IMR-90 (cell line): ENCODE results near the gene TREH. TPM values are rescaled to one million over a fixed set of nuclear protein-coding genes. Genes with fewer than 3 reads are reported as not detected.

Experiments used
- ATAC-seq: fragments of 200-7000 bp; cut with Tn5 transposase; 2 replicates; pipeline ENCODE4 v1.9.1; 2020; ENCODE audit warnings: low read depth, mild to moderate bottlenecking, moderate library complexity
- BruUV-seq: library from RNA; stranded (reverse); fragments of 400-500 nt; replicated peaks from 2 replicates; lab custom pipeline; 2021; lab: Mats Ljungman, UMichigan
- CTCF ChIA-PET: fragments of 300-600 bp; formaldehyde crosslinking; extraction: SDS; loops from one replicate; lab custom pipeline; 2021; ENCODE audit warnings: antibody characterized with exemption; lab: Yijun Ruan, JAX
- POLR2A ChIA-PET: fragments of 300-600 bp; sonication (Branson Sonifier 250); formaldehyde crosslinking; loops from one replicate; lab custom pipeline; 2022; ENCODE audit warnings: antibody characterized with exemption; ENCODE audit not compliant: unreplicated experiment; lab: Charles Lee
- DNase-seq: peaks from one replicate; pipeline ENCODE4 v3.0.0; 2013
- H2AFZ ChIP-seq: replicated peaks from 2 replicates; pipeline ENCODE3; 2013; ENCODE audit warnings: low read length, mild to moderate bottlenecking; ENCODE audit not compliant: poor library complexity
- H2AK5ac ChIP-seq: 2 replicates; pipeline ENCODE4 v1.6.1; 2013; ENCODE audit warnings: low read depth, low read length, inconsistent platforms
- H2AK9ac ChIP-seq: replicated peaks from 2 replicates; pipeline ENCODE3; 2013; ENCODE audit warnings: mild to moderate bottlenecking, low read depth, low read length, moderate library complexity; ENCODE audit not compliant: poor library complexity
- H2BK120ac ChIP-seq: 2 replicates; pipeline ENCODE4 v1.6.1; 2013; ENCODE audit warnings: low read depth, low read length, inconsistent platforms
- H2BK15ac ChIP-seq: 3 replicates; pipeline ENCODE4 v1.6.1; 2013; ENCODE audit warnings: low read depth, low read length, inconsistent platforms
- H2BK20ac ChIP-seq: 2 replicates; pipeline ENCODE4 v1.6.1; 2013; ENCODE audit warnings: low read depth, mild to moderate bottlenecking, inconsistent platforms, low read length, moderate library complexity
- H2BK5ac ChIP-seq: 2 replicates; pipeline ENCODE4 v1.6.1; 2013; ENCODE audit warnings: mild to moderate bottlenecking, low read depth, low read length, inconsistent platforms; ENCODE audit not compliant: poor library complexity, severe bottlenecking
- H3K14ac ChIP-seq: replicated peaks from 2 replicates; pipeline ENCODE4 v1.6.1; 2013; ENCODE audit warnings: low read depth, low read length, inconsistent platforms
- H3K18ac ChIP-seq: 2 replicates; pipeline ENCODE4 v1.6.1; 2013; ENCODE audit warnings: low read depth, low read length, control low read depth
- H3K23ac ChIP-seq: 2 replicates; pipeline ENCODE4 v1.6.1; 2013; ENCODE audit warnings: low read depth, low read length, inconsistent platforms
- H3K27ac ChIP-seq: 2 replicates; pipeline ENCODE4 v1.5.1; 2013; ENCODE audit warnings: mild to moderate bottlenecking, control low read depth, low read length; ENCODE audit not compliant: insufficient read depth
- H3K27me3 ChIP-seq: 2 replicates; pipeline ENCODE4 v1.6.1; 2013; ENCODE audit warnings: low read length; ENCODE audit not compliant: control insufficient read depth, insufficient read depth
- H3K36me3 ChIP-seq: 2 replicates; pipeline ENCODE4 v1.6.1; 2013; ENCODE audit warnings: low read length, mixed read lengths; ENCODE audit not compliant: control insufficient read depth, insufficient read depth
- H3K4ac ChIP-seq: 2 replicates; pipeline ENCODE4 v1.6.1; 2013; ENCODE audit warnings: low read depth, low read length, inconsistent platforms
- H3K4me1 ChIP-seq: 2 replicates; pipeline ENCODE4 v1.6.1; 2013; ENCODE audit warnings: low read length, mixed read lengths; ENCODE audit not compliant: control insufficient read depth, insufficient read depth
- H3K4me2 ChIP-seq: 2 replicates; pipeline ENCODE4 v1.6.1; 2013; ENCODE audit warnings: low read depth, mild to moderate bottlenecking, control low read depth, low read length, moderate library complexity
- H3K4me3 ChIP-seq: 2 replicates; pipeline ENCODE4 v1.5.1; 2013; ENCODE audit warnings: low read depth, mild to moderate bottlenecking, control low read depth, low read length, moderate library complexity; ENCODE audit not compliant: insufficient read depth
- H3K56ac ChIP-seq: 2 replicates; pipeline ENCODE4 v1.6.1; 2013; ENCODE audit warnings: low read length, inconsistent platforms; ENCODE audit not compliant: insufficient read depth; ENCODE audit errors: extremely low read depth
- H3K79me1 ChIP-seq, 2 experiments: 2 replicates each; pipeline ENCODE4 v1.6.1; 2013; ENCODE audit warnings: low read length in 2 of 2, inconsistent platforms in 1 of 2, low read depth in 1 of 2
- H3K9ac ChIP-seq: 2 replicates; pipeline ENCODE4 v1.6.1; 2013; ENCODE audit warnings: low read depth, low read length, control low read depth
- H3K9me1 ChIP-seq: 2 replicates; pipeline ENCODE4 v1.6.1; 2013; ENCODE audit warnings: low read length, inconsistent platforms; ENCODE audit not compliant: insufficient read depth
- H3K9me3 ChIP-seq: 2 replicates; pipeline ENCODE4 v1.6.1; 2013; ENCODE audit warnings: low read length; ENCODE audit not compliant: control insufficient read depth, insufficient read depth
- H4K20me1 ChIP-seq: 2 replicates; pipeline ENCODE4 v1.6.1; 2013; ENCODE audit warnings: low read length, inconsistent platforms; ENCODE audit not compliant: insufficient read depth
- H4K5ac ChIP-seq: 2 replicates; pipeline ENCODE4 v1.6.1; 2013; ENCODE audit warnings: mild to moderate bottlenecking, low read depth, low read length, control low read depth
- H4K8ac ChIP-seq, 2 experiments: 2 replicates each; pipeline ENCODE4 v1.6.1; 2013; ENCODE audit warnings: low read depth in 2 of 2, low read length in 2 of 2, control low read depth in 1 of 2, inconsistent platforms in 1 of 2
- H4K91ac ChIP-seq: 2 replicates; pipeline ENCODE4 v1.6.1; 2013; ENCODE audit warnings: low read depth, low read length, inconsistent platforms; ENCODE audit not compliant: insufficient read depth
- BHLHE40 ChIP-seq: fragments of 150-350 bp; IDR thresholded peaks from 2 replicates; pipeline ENCODE4 v1.6.1; 2016; ENCODE audit warnings: mild to moderate bottlenecking, low read depth, low read length
- CEBPB ChIP-seq: IDR thresholded peaks from 2 replicates; pipeline ENCODE4 v1.6.1; 2012; ENCODE audit warnings: low read depth, low read length, improper control_type of control experiment
- CHD1 ChIP-seq: IDR thresholded peaks from 2 replicates; pipeline ENCODE4 v1.6.1; 2012; ENCODE audit warnings: low read depth, low read length, improper control_type of control experiment
- FOS ChIP-seq: fragments of 150-350 bp; IDR thresholded peaks from 2 replicates; pipeline ENCODE4 v1.6.1; 2016; ENCODE audit warnings: low read depth, low read length
- MAFK ChIP-seq: IDR thresholded peaks from 2 replicates; pipeline ENCODE4 v1.6.1; 2012; ENCODE audit warnings: low read depth, low read length, improper control_type of control experiment
- MAZ ChIP-seq: IDR thresholded peaks from 2 replicates; pipeline ENCODE4 v1.6.1; 2012; ENCODE audit warnings: low read depth, mild to moderate bottlenecking, low read length, improper control_type of control experiment, moderate library complexity, borderline replicate concordance
- MXI1 ChIP-seq: IDR thresholded peaks from 2 replicates; pipeline ENCODE4 v1.6.1; 2012; ENCODE audit warnings: low read depth, mild to moderate bottlenecking, low read length, moderate library complexity, borderline replicate concordance
- NFE2L2 ChIP-seq: fragments of 150-350 bp; IDR thresholded peaks from 2 replicates; pipeline ENCODE4 v1.6.1; 2016; ENCODE audit warnings: low read depth, mild to moderate bottlenecking, low read length
- POLR2A ChIP-seq: IDR thresholded peaks from 2 replicates; pipeline ENCODE4 v1.6.1; 2012; ENCODE audit warnings: mild to moderate bottlenecking, low read depth, low read length
- RAD21 ChIP-seq: IDR thresholded peaks from 2 replicates; pipeline ENCODE4 v1.6.1; 2012; ENCODE audit warnings: low read length, improper control_type of control experiment
- RCOR1 ChIP-seq: IDR thresholded peaks from 2 replicates; pipeline ENCODE4 v1.6.1; 2012; ENCODE audit warnings: mild to moderate bottlenecking, low read length, improper control_type of control experiment; ENCODE audit not compliant: insufficient replicate concordance
- RFX5 ChIP-seq: IDR thresholded peaks from 2 replicates; pipeline ENCODE4 v1.8.0; 2012; ENCODE audit warnings: low read depth, mild to moderate bottlenecking, low read length, moderate library complexity
- SMC3 ChIP-seq: fragments of 150-350 bp; IDR thresholded peaks from 2 replicates; pipeline ENCODE4 v1.6.1; 2016; ENCODE audit warnings: low read depth, mild to moderate bottlenecking, antibody characterized with exemption, low read length, moderate library complexity
- WGBS, 2 experiments: methylation state at CpG; one replicate each; pipeline versions ENCODE4 v1.1.5 to v1.1.7; 2013; ENCODE audit warnings: missing lambda C conversion rate in 2 of 2; ENCODE audit not compliant: insufficient read length in 1 of 2; ENCODE audit errors: extremely low coverage in 2 of 2; 5-methylcytosine and 5-hydroxymethylcytosine counted together
- dilution Hi-C: fragments of 300-500 bp; cut with HindIII; formaldehyde crosslinking; loops from one replicate; pipeline ENCODE4 v1.14.3; 2018; ENCODE audit warnings: low sequenced_read_pairs; ENCODE audit not compliant: unreplicated experiment
- in situ Hi-C: fragments of 300-500 bp; cut with MboI; formaldehyde crosslinking; loops from 3 replicates; pipeline ENCODE4 v1.14.3; 2019; ENCODE audit warnings: low sequenced_read_pairs, inconsistent platforms, mixed read lengths
- intact Hi-C: fragments of 100-400 bp; cut with micrococcal nuclease; formaldehyde crosslinking; loops from 2 replicates; pipeline ENCODE4 v1.10.0; 2022
- polyA plus RNA-seq, 3 experiments: library from polyadenylated mRNA; depleted of rRNA; stranded (reverse); fragments of >200 nt; gene quantifications; 2 replicates each; pipeline ENCODE4 v1.2.3, GENCODE V29; 2012; ENCODE audit warnings: low replicate concordance in 1 of 3
- total RNA-seq: library from RNA; depleted of rRNA; stranded (reverse); fragments of >200 nt; gene quantifications from 2 replicates; pipeline ENCODE4 v1.2.3, GENCODE V29; 2012
- TF ChIP-seq, protein P1 (sequence below): conservative IDR thresholded peaks from 2 replicates; pipeline ENCODE4 v1.5.1; 2012; ENCODE audit warnings: mild to moderate bottlenecking, low read depth, low read length, improper control_type of control experiment
- TF ChIP-seq, protein P2 (sequence below): fragments of 150-350 bp; IDR thresholded peaks from 2 replicates; pipeline ENCODE4 v1.6.1; 2017; ENCODE audit warnings: mild to moderate bottlenecking, antibody characterized with exemption, low read length, low read depth
- TF ChIP-seq, protein P3 (sequence below): fragments of 150-350 bp; IDR thresholded peaks from 2 replicates; pipeline ENCODE4 v1.6.1; 2016; ENCODE audit warnings: low read depth, mild to moderate bottlenecking, low read length, moderate library complexity, borderline replicate concordance

TREH gene
- total and polyA plus RNA-seq, 2 of the 4 experiments (the other 2 are of a cell fraction) = not detected

DNA sequence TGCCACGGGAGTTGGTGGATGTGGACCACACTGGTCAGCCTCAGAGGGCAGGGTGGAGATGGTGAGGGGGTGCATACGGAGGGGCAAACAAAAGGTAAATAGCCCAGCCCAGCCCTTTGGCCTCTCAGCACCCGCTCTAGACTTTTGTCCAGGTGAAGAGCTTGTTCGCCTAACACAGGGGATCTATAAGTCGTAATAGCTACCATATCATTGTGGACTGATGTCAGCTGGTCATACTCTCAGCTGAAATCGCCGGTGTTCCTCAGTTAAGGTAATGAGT lies 27.0 kb upstream of the TREH start:
- no peak overlapping the region for H2BK15ac ChIP-seq
- CTCF ChIA-PET = no interaction called here
- H3K27me3 ChIP-seq = peaks cover 29% of the 10 kb centered on the region

More for the DNA sequence above, 27.0 kb upstream of the TREH start:
- no TSS peak for BruUV-seq
- Histone ChIP-seq H2BK120ac (no peak overlapping the region), H3K36me3 (no peaks in the 10 kb centered on the region), H3K23ac (no peak overlapping the region), H3K27ac (no peak overlapping the region), H3K4me3 (no peak overlapping the region), H3K4ac (no peak overlapping the region), H3K4me2 (no peak overlapping the region), H3K4me1 (no peaks in the 10 kb centered on the region), H2BK20ac (no peak overlapping the region), H4K8ac (no peak overlapping the region), H2AFZ (no peak overlapping the region), H4K91ac (no peak overlapping the region), H4K5ac (no peak overlapping the region), H4K20me1 (no peaks in the 10 kb centered on the region), H3K56ac (no peak overlapping the region), H3K14ac (no peak overlapping the region), H2AK5ac (no peak overlapping the region), H3K9me3 (no peaks in the 10 kb centered on the region), H3K9me1 (no peaks in the 10 kb centered on the region), H3K18ac (no peak overlapping the region), H3K79me1 (no peaks in the 10 kb centered on the region), H2BK5ac (no peak overlapping the region), H3K9ac (no peak overlapping the region), H2AK9ac (no peak overlapping the region)
- POLR2A ChIA-PET = interaction anchor here (0.5 kb wide), 1 partner anchor 379 kb away, joined by 3 read pairs; no protein-coding TSS in a partner anchor
- no peak for DNase-seq
- TF ChIP-seq RAD21 = no peak
- TF ChIP-seq, protein P1, sequence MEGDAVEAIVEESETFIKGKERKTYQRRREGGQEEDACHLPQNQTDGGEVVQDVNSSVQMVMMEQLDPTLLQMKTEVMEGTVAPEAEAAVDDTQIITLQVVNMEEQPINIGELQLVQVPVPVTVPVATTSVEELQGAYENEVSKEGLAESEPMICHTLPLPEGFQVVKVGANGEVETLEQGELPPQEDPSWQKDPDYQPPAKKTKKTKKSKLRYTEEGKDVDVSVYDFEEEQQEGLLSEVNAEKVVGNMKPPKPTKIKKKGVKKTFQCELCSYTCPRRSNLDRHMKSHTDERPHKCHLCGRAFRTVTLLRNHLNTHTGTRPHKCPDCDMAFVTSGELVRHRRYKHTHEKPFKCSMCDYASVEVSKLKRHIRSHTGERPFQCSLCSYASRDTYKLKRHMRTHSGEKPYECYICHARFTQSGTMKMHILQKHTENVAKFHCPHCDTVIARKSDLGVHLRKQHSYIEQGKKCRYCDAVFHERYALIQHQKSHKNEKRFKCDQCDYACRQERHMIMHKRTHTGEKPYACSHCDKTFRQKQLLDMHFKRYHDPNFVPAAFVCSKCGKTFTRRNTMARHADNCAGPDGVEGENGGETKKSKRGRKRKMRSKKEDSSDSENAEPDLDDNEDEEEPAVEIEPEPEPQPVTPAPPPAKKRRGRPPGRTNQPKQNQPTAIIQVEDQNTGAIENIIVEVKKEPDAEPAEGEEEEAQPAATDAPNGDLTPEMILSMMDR = no peak
- no peak for TF ChIP-seq MAZ
- no peak for TF ChIP-seq FOS
- TF ChIP-seq BHLHE40 = no peak
- TF ChIP-seq MAFK = no peak
- TF ChIP-seq, protein P2, sequence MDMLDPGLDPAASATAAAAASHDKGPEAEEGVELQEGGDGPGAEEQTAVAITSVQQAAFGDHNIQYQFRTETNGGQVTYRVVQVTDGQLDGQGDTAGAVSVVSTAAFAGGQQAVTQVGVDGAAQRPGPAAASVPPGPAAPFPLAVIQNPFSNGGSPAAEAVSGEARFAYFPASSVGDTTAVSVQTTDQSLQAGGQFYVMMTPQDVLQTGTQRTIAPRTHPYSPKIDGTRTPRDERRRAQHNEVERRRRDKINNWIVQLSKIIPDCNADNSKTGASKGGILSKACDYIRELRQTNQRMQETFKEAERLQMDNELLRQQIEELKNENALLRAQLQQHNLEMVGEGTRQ = no peak
- TF ChIP-seq, protein P3, sequence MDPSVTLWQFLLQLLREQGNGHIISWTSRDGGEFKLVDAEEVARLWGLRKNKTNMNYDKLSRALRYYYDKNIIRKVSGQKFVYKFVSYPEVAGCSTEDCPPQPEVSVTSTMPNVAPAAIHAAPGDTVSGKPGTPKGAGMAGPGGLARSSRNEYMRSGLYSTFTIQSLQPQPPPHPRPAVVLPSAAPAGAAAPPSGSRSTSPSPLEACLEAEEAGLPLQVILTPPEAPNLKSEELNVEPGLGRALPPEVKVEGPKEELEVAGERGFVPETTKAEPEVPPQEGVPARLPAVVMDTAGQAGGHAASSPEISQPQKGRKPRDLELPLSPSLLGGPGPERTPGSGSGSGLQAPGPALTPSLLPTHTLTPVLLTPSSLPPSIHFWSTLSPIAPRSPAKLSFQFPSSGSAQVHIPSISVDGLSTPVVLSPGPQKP = no peak
- no peak for TF ChIP-seq POLR2A
- no peak for TF ChIP-seq RCOR1
- no peak for TF ChIP-seq SMC3
- no peak for TF ChIP-seq CEBPB
- no peak for TF ChIP-seq CHD1
- no peak for TF ChIP-seq NFE2L2
- no peak for TF ChIP-seq RFX5
- no peak for TF ChIP-seq MXI1
- in situ Hi-C loops (no loop called here), intact Hi-C loops (no loop called here), dilution Hi-C loops (no loop called here)
- WGBS, 2 experiments = 92% methylated on average over 5 of the region's 7 CpGs; no CpG with 5 or more reads in 1 of the 2 experiments
- ATAC-seq = no peak
